HCT116 (cell line): ENCODE results near the gene PINK1. TPM values are rescaled to one million over a fixed set of nuclear protein-coding genes. Genes with fewer than 3 reads are reported as not detected.

ENCODE experiments used
- ATAC-seq: fragments of 200-7000 bp; cut with Tn5 transposase; 2 replicates; pipeline ENCODE4 v1.9.1; 2020; ENCODE audit warnings: mild to moderate bottlenecking, moderate library complexity
- BruUV-seq: library from RNA; stranded (reverse); fragments of 400-500 nt; replicated peaks from 2 replicates; lab custom pipeline; 2021; lab: Mats Ljungman, UMichigan
- CTCF ChIA-PET: fragments of 300-600 bp; sonication (Branson Sonifier 250); formaldehyde crosslinking; loops from one replicate; lab custom pipeline; 2021; ENCODE audit warnings: antibody characterized with exemption; lab: Charles Lee
- POLR2A ChIA-PET: fragments of 300-600, 350-600 bp; sonication (Branson Sonifier 250); formaldehyde crosslinking; loops from one replicate; lab custom pipeline; 2021; ENCODE audit warnings: antibody characterized with exemption; lab: Charles Lee
- RAD21 ChIA-PET, 2 experiments: fragments of 300-600 bp; sonication (Branson Sonifier 250); formaldehyde crosslinking; loops; one replicate each; lab custom pipeline; 2023; ENCODE audit warnings: low total read pairs in 2 of 2; ENCODE audit not compliant: uncharacterized antibody in 2 of 2, unreplicated experiment in 2 of 2, low non-redundant PET in 1 of 2; lab: Charles Lee
- DNase-seq: peaks from one replicate; pipeline ENCODE4 v3.0.0-alpha.2; 2010; ENCODE audit warnings: low read depth, low spot score
- H2AFZ ChIP-seq: fragments of 200-600 bp; shearing (Covaris generic), sonication (generic); 2 replicates; pipeline ENCODE4 v1.6.1; 2017; ENCODE audit warnings: low read depth, mixed run types, mixed read lengths, antibody characterized with exemption, low read length; ENCODE audit not compliant: poor library complexity, severe bottlenecking
- H3K27ac ChIP-seq: 2 replicates; pipeline ENCODE4 v1.5.1; 2012; ENCODE audit warnings: low read depth, low read length
- H3K27me3 ChIP-seq: fragments of 200-600 bp; sonication (generic); 2 replicates; pipeline ENCODE4 v1.6.1; 2016; ENCODE audit warnings: mixed run types, low read length, mixed read lengths; ENCODE audit not compliant: insufficient read depth
- H3K36me3 ChIP-seq, 2 experiments: fragments of 200-500 bp in 1 of 2; fragments of 200-600 bp in 1 of 2; sonication (Bioruptor generic) in 1 of 2; sonication (generic) in 1 of 2; 2 replicates each; pipeline versions ENCODE4 v1.5.1 to v1.6.1; 2014 to 2016; ENCODE audit warnings: low read length in 2 of 2, inconsistent platforms in 1 of 2, mixed read lengths in 1 of 2, mixed run types in 1 of 2; ENCODE audit not compliant: insufficient read depth in 2 of 2, control insufficient read depth in 1 of 2
- H3K4me1 ChIP-seq, 2 experiments: fragments of 200-600 bp in 1 of 2; sonication (generic) in 1 of 2; 2 replicates each; pipeline versions ENCODE4 v1.5.1 to v1.6.1; 2012 to 2017; ENCODE audit warnings: low read length in 2 of 2, inconsistent platforms in 1 of 2, mild to moderate bottlenecking in 1 of 2, mixed read lengths in 1 of 2, mixed run types in 1 of 2, moderate library complexity in 1 of 2; ENCODE audit not compliant: insufficient read depth in 2 of 2, control insufficient read depth in 1 of 2
- H3K4me2 ChIP-seq: fragments of 200-600 bp; sonication (generic); 2 replicates; pipeline ENCODE4 v1.6.1; 2017; ENCODE audit warnings: mixed run types, low read length, mixed read lengths
- H3K4me3 ChIP-seq, 2 experiments: fragments of 200-600 bp in 1 of 2; sonication (generic) in 1 of 2; replicated peaks in 1 of 2; 2 replicates each; pipeline ENCODE4 v1.5.1; 2011 to 2016; ENCODE audit warnings: low read length in 2 of 2, control low read depth in 1 of 2, low read depth in 1 of 2, mild to moderate bottlenecking in 1 of 2, mixed read lengths in 1 of 2, mixed run types in 1 of 2
- H3K79me2 ChIP-seq: fragments of 200-600 bp; sonication (generic); 2 replicates; pipeline ENCODE4 v1.6.1; 2017; ENCODE audit warnings: mild to moderate bottlenecking, mixed run types, low read length, moderate library complexity, mixed read lengths; ENCODE audit not compliant: insufficient read depth
- H3K9ac ChIP-seq: fragments of 200-600 bp; sonication (generic); 2 replicates; pipeline ENCODE4 v1.6.1; 2016; ENCODE audit warnings: low read length, mixed read lengths
- H3K9me2 ChIP-seq: fragments of 200-600 bp; sonication (generic), shearing (Covaris generic); 2 replicates; pipeline ENCODE4 v1.6.1; 2017; ENCODE audit warnings: mixed run types, mild to moderate bottlenecking, moderate library complexity; ENCODE audit not compliant: insufficient read depth
- H3K9me3 ChIP-seq, 2 experiments: fragments of 200-500 bp in 1 of 2; fragments of 200-600 bp in 1 of 2; sonication (Bioruptor generic) in 1 of 2; sonication (generic) in 1 of 2; 2 replicates each; pipeline ENCODE4 v1.6.1; 2014 to 2017; ENCODE audit warnings: low read length in 2 of 2, mixed read lengths in 2 of 2, inconsistent platforms in 1 of 2, low read depth in 1 of 2, mild to moderate bottlenecking in 1 of 2, mixed run types in 1 of 2, moderate library complexity in 1 of 2; ENCODE audit not compliant: control insufficient read depth in 1 of 2, insufficient read depth in 1 of 2
- H4K20me1 ChIP-seq: fragments of 200-600 bp; sonication (generic), shearing (Covaris generic); 2 replicates; pipeline ENCODE4 v1.6.1; 2017; ENCODE audit warnings: mixed run types, mild to moderate bottlenecking, moderate library complexity; ENCODE audit not compliant: insufficient read depth
- ELF1 ChIP-seq: IDR thresholded peaks from 2 replicates; pipeline ENCODE4 v1.6.1; 2012; ENCODE audit warnings: low read depth, borderline replicate concordance
- EZH2phosphoT487 ChIP-seq: fragments of 200-600 bp; IDR thresholded peaks from 2 replicates; pipeline ENCODE4 v1.6.1; 2018; ENCODE audit warnings: antibody characterized with exemption, borderline replicate concordance
- FOSL1 ChIP-seq: IDR thresholded peaks from 2 replicates; pipeline ENCODE4 v1.6.1; 2012; ENCODE audit warnings: low read depth
- JUND ChIP-seq: IDR thresholded peaks from 2 replicates; pipeline ENCODE4 v1.6.1; 2012
- POLR2A ChIP-seq: IDR thresholded peaks from 2 replicates; pipeline ENCODE4 v1.7.0; 2011; ENCODE audit warnings: borderline replicate concordance; ENCODE audit not compliant: insufficient read depth, insufficient read length; ENCODE audit errors: extremely low read depth
- RAD21 ChIP-seq: IDR thresholded peaks from 2 replicates; pipeline ENCODE4 v1.6.1; 2012; ENCODE audit warnings: low read depth, mild to moderate bottlenecking
- REST ChIP-seq: IDR thresholded peaks from 2 replicates; pipeline ENCODE4 v1.6.1; 2012; ENCODE audit warnings: low read depth
- SIN3A ChIP-seq: IDR thresholded peaks from 2 replicates; pipeline ENCODE4 v1.6.1; 2012; ENCODE audit warnings: low read depth
- TCF7L2 ChIP-seq: IDR thresholded peaks from 2 replicates; pipeline ENCODE4 v1.7.0; 2011; ENCODE audit warnings: borderline replicate concordance, inconsistent platforms; ENCODE audit not compliant: insufficient read depth, insufficient read length; ENCODE audit errors: extremely low read depth
- YY1 ChIP-seq: IDR thresholded peaks from 2 replicates; pipeline ENCODE4 v1.6.1; 2011; ENCODE audit warnings: low read length, low read depth, moderate library complexity, mild to moderate bottlenecking; ENCODE audit not compliant: insufficient replicate concordance; ENCODE audit errors: extremely low read depth
- ZFX ChIP-seq: fragments of 450-650 bp; IDR thresholded peaks from 2 replicates; pipeline ENCODE4 v1.6.1; 2017
- intact Hi-C: fragments of 100-400 bp; cut with micrococcal nuclease; formaldehyde crosslinking; loops from 2 replicates; pipeline ENCODE4 v1.10.0; 2022
- total RNA-seq: library from RNA; stranded (reverse); gene quantifications from one replicate; pipeline ENCODE4 v1.2.1, GENCODE V29; 2021; ENCODE audit not compliant: unreplicated experiment
- TF ChIP-seq, protein P1 (sequence below): IDR thresholded peaks from 2 replicates; pipeline ENCODE4 v1.6.1; 2012

The PINK1 gene
- total RNA-seq, 1 experiment from 2014 or later: 29.4 TPM

DNA sequence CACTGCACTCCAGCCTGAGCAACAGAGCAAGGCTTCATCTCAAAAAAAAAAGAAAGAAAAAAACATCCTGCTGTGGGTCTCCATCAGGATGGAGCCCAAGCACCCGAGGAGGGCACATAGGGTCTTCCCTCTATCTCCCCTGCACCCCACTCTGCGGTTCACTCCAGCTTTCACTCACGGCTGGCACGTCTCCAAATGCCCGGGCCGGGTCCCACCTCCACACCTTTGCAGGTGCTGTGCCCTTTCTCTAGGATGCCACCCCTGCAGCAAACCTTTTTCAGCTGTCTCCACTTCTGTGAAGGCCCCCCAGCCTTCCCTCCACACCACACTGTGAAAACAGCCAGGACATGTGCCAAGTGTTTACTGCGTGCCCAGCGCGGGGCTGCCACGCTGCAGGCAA is 50.4 kb downstream of the PINK1 start:
- H3K4me1 ChIP-seq: no peaks in the 10 kb centered on the region
- CTCF ChIA-PET: no interaction called here
- no peaks in the 10 kb centered on the region for H3K27me3 ChIP-seq
- POLR2A ChIA-PET: no interaction called here
- H3K4me3 ChIP-seq: no peak overlapping the region
- H3K36me3 ChIP-seq: no peaks in the 10 kb centered on the region
- no peak for TF ChIP-seq JUND
- TF ChIP-seq, protein P1, sequence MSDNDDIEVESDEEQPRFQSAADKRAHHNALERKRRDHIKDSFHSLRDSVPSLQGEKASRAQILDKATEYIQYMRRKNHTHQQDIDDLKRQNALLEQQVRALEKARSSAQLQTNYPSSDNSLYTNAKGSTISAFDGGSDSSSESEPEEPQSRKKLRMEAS: no peak
- no peak for TF ChIP-seq EZH2phosphoT487
- no peak for TF ChIP-seq ELF1
- TF ChIP-seq REST: no peak
- no peak for TF ChIP-seq ZFX
- TF ChIP-seq YY1: no peak
- no peak for TF ChIP-seq RAD21
- no peak for TF ChIP-seq SIN3A
- TF ChIP-seq FOSL1: no peak
- no peak for TF ChIP-seq TCF7L2
- TF ChIP-seq POLR2A: no peak
- TF ChIP-seq, all 23 proteins: peak for 0
- Histone ChIP-seq H3K9me2 (no peaks in the 10 kb centered on the region), H3K4me2 (no peak overlapping the region), H4K20me1 (no peaks in the 10 kb centered on the region), H3K79me2 (no peaks in the 10 kb centered on the region), H2AFZ (no peak overlapping the region), H3K27ac (no peak overlapping the region), H3K9me3 (no peaks in the 10 kb centered on the region), H3K9ac (no peak overlapping the region)
- RAD21 ChIA-PET: no interaction called here
- BruUV-seq: no TSS peak
- ATAC-seq (no peak), DNase-seq (no peak)
- intact Hi-C loops: no loop called here
